GM23338 (cell line): ENCODE results near the gene PRTN3.

Experiments used
- CTCF ChIP-seq, 2 experiments: fragments of 200-600 bp in 1 of 2; sonication (generic) in 1 of 2; conservative IDR thresholded peaks; 2 replicates each; pipeline versions ENCODE4 v1.5.1 to v1.6.1; 2016 to 2017; ENCODE audit warnings: antibody characterized with exemption in 2 of 2, low read depth in 2 of 2, mild to moderate bottlenecking in 2 of 2, moderate library complexity in 1 of 2
- EZH2 ChIP-seq: fragments of 200-600 bp; sonication (generic); IDR thresholded peaks from one replicate; pipeline ENCODE4 v1.8.0; 2017; ENCODE audit warnings: antibody characterized with exemption, mild to moderate bottlenecking, low read depth; ENCODE audit not compliant: unreplicated experiment
- JUNB ChIP-seq: IDR thresholded peaks from one replicate; pipeline ENCODE4 v1.6.1; 2016; ENCODE audit warnings: antibody characterized with exemption; ENCODE audit not compliant: unreplicated experiment
- POLR2AphosphoS5 ChIP-seq: IDR thresholded peaks from 2 replicates; pipeline ENCODE4 v1.6.1; 2016; ENCODE audit warnings: antibody characterized with exemption, low read depth
- REST ChIP-seq: IDR thresholded peaks from one replicate; pipeline ENCODE4 v1.6.1; 2018; ENCODE audit warnings: antibody characterized with exemption; ENCODE audit not compliant: unreplicated experiment
- STAT1 ChIP-seq: IDR thresholded peaks from one replicate; pipeline ENCODE4 v1.6.1; 2016; ENCODE audit warnings: antibody characterized with exemption; ENCODE audit not compliant: unreplicated experiment
- TF ChIP-seq, protein P1 (sequence below): fragments of 250-450 bp; sonication (Bioruptor Pico); IDR thresholded peaks from 2 replicates; pipeline ENCODE4 v1.5.0; 2020; ENCODE audit warnings: mild to moderate bottlenecking, moderate library complexity

DNA sequence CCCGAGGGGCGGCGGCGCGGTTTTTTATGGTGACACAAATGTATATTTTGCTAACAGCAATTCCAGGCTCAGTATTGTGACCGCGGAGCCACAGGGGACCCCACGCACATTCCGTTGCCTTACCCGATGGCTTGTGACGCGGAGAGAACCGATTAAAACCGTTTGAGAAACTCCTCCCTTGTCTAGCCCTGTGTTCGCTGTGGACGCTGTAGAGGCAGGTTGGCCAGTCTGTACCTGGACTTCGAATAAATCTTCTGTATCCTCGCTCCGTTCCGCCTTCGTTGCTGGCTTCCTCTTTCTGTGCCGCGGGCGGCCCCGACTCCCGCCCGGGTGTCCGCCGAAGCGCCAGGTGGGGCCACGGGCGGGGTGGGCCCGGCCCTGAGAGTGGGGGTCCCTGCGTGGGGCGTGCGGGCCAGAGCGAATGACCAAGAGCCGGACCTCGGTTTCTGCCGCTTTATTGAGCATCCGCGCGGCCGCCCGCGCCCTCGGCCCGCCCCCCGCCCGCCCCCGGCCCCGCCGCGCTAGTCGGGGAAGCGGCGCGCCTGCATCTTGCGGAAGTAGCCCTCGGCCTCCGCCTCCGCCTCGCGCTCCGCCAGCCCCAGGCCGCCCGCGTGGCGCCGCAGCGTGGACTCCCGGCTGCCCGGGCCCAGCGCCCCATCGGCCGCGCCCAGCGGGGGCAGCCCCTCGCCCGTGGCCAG lies 28.6 kb upstream of the PRTN3 start:
- TF ChIP-seq CTCF (conservative IDR thresholded peaks at IDR 0.05; ENCODE audit: low read depth in 2 of 2) (no peak), POLR2AphosphoS5 (peak; percentile 27; the same call in 1 of the 2 replicates), REST (no peak), EZH2 (no peak), JUNB (no peak), STAT1 (no peak)
- TF ChIP-seq, protein P1, sequence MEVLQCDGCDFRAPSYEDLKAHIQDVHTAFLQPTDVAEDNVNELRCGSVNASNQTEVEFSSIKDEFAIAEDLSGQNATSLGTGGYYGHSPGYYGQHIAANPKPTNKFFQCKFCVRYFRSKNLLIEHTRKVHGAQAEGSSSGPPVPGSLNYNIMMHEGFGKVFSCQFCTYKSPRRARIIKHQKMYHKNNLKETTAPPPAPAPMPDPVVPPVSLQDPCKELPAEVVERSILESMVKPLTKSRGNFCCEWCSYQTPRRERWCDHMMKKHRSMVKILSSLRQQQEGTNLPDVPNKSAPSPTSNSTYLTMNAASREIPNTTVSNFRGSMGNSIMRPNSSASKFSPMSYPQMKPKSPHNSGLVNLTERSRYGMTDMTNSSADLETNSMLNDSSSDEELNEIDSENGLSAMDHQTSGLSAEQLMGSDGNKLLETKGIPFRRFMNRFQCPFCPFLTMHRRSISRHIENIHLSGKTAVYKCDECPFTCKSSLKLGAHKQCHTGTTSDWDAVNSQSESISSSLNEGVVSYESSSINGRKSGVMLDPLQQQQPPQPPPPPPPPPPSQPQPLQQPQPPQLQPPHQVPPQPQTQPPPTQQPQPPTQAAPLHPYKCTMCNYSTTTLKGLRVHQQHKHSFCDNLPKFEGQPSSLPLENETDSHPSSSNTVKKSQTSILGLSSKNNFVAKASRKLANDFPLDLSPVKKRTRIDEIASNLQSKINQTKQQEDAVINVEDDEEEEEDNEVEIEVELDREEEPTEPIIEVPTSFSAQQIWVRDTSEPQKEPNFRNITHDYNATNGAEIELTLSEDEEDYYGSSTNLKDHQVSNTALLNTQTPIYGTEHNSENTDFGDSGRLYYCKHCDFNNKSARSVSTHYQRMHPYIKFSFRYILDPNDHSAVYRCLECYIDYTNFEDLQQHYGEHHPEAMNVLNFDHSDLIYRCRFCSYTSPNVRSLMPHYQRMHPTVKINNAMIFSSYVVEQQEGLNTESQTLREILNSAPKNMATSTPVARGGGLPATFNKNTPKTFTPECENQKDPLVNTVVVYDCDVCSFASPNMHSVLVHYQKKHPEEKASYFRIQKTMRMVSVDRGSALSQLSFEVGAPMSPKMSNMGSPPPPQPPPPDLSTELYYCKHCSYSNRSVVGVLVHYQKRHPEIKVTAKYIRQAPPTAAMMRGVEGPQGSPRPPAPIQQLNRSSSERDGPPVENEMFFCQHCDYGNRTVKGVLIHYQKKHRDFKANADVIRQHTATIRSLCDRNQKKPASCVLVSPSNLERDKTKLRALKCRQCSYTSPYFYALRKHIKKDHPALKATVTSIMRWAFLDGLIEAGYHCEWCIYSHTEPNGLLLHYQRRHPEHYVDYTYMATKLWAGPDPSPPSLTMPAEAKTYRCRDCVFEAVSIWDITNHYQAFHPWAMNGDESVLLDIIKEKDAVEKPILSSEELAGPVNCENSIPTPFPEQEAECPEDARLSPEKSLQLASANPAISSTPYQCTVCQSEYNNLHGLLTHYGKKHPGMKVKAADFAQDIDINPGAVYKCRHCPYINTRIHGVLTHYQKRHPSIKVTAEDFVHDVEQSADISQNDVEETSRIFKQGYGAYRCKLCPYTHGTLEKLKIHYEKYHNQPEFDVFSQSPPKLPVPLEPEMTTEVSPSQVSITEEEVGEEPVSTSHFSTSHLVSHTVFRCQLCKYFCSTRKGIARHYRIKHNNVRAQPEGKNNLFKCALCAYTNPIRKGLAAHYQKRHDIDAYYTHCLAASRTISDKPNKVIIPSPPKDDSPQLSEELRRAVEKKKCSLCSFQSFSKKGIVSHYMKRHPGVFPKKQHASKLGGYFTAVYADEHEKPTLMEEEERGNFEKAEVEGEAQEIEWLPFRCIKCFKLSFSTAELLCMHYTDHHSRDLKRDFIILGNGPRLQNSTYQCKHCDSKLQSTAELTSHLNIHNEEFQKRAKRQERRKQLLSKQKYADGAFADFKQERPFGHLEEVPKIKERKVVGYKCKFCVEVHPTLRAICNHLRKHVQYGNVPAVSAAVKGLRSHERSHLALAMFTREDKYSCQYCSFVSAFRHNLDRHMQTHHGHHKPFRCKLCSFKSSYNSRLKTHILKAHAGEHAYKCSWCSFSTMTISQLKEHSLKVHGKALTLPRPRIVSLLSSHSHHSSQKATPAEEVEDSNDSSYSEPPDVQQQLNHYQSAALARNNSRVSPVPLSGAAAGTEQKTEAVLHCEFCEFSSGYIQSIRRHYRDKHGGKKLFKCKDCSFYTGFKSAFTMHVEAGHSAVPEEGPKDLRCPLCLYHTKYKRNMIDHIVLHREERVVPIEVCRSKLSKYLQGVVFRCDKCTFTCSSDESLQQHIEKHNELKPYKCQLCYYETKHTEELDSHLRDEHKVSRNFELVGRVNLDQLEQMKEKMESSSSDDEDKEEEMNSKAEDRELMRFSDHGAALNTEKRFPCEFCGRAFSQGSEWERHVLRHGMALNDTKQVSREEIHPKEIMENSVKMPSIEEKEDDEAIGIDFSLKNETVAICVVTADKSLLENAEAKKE (CRISPR knock-in tag) = no peak
